IMR-90 (cell line): ENCODE results near the gene PIAS1.

Experiments
- CEBPB ChIP-seq: IDR thresholded peaks from 2 replicates; pipeline ENCODE4 v1.6.1; 2012; ENCODE audit warnings: low read depth, low read length, improper control_type of control experiment
- CHD1 ChIP-seq: IDR thresholded peaks from 2 replicates; pipeline ENCODE4 v1.6.1; 2012; ENCODE audit warnings: low read depth, low read length, improper control_type of control experiment
- POLR2A ChIP-seq: IDR thresholded peaks from 2 replicates; pipeline ENCODE4 v1.6.1; 2012; ENCODE audit warnings: mild to moderate bottlenecking, low read depth, low read length
- RCOR1 ChIP-seq: IDR thresholded peaks from 2 replicates; pipeline ENCODE4 v1.6.1; 2012; ENCODE audit warnings: mild to moderate bottlenecking, low read length, improper control_type of control experiment; ENCODE audit not compliant: insufficient replicate concordance
- RFX5 ChIP-seq: IDR thresholded peaks from 2 replicates; pipeline ENCODE4 v1.8.0; 2012; ENCODE audit warnings: low read depth, mild to moderate bottlenecking, low read length, moderate library complexity
- USF2 ChIP-seq: fragments of 150-350 bp; IDR thresholded peaks from 2 replicates; pipeline ENCODE4 v1.6.1; 2017; ENCODE audit warnings: mild to moderate bottlenecking, antibody characterized with exemption, low read length, low read depth
- TF ChIP-seq, protein P1 (sequence below): conservative IDR thresholded peaks from 2 replicates; pipeline ENCODE4 v1.5.1; 2012; ENCODE audit warnings: mild to moderate bottlenecking, low read depth, low read length, improper control_type of control experiment

DNA sequence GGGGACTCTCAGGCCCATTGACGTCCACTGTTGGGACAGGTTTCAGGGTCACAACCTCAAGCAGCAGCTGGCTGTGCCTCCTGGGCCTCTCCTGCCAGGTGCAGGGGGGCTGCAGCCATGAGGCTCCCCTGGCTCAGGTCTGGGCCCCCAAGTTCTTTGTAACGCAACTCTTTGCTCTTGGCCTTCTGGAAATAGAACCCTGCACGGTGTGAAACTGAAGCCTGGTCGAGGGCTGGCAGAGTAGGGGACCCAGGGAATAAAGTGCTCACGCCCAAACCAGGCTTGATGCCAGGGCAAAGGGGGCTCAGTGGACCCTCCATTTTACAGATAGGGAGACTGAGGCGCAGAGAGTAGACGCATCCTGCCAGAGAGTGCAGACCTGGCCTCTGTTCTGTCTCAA, 150.2 kb downstream of the PIAS1 start:
- TF ChIP-seq POLR2A (no peak), CEBPB (no peak), RFX5 (no peak), USF2 (no peak), RCOR1 (no peak), CHD1 (no peak)
- TF ChIP-seq, protein P1, sequence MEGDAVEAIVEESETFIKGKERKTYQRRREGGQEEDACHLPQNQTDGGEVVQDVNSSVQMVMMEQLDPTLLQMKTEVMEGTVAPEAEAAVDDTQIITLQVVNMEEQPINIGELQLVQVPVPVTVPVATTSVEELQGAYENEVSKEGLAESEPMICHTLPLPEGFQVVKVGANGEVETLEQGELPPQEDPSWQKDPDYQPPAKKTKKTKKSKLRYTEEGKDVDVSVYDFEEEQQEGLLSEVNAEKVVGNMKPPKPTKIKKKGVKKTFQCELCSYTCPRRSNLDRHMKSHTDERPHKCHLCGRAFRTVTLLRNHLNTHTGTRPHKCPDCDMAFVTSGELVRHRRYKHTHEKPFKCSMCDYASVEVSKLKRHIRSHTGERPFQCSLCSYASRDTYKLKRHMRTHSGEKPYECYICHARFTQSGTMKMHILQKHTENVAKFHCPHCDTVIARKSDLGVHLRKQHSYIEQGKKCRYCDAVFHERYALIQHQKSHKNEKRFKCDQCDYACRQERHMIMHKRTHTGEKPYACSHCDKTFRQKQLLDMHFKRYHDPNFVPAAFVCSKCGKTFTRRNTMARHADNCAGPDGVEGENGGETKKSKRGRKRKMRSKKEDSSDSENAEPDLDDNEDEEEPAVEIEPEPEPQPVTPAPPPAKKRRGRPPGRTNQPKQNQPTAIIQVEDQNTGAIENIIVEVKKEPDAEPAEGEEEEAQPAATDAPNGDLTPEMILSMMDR: no peak
